Heart left ventricle (tissue), 13 donors: Measurements from ENCODE around the gene SH3BP5L.

ENCODE experiments used
- POLR2A ChIP-seq, 2 donors: fragments of 450-650 bp; IDR thresholded peaks; one replicate each; pipeline ENCODE4 v1.6.1; 2017; ENCODE audit warnings: antibody characterized with exemption in 2 of 2, mild to moderate bottlenecking in 2 of 2, moderate library complexity in 2 of 2
- TF ChIP-seq, protein P1 (sequence below), 12 donors: fragments of 200-600 bp; sonication (generic) in 4 of 12; IDR thresholded peaks; one replicate each; pipeline versions ENCODE4 v1.5.0 to v1.8.0; 2018 to 2022; ENCODE audit warnings: antibody characterized with exemption in 12 of 12, mild to moderate bottlenecking in 5 of 12
- donor health status: ischemic (EF 13 %, LVEDD 7.1; RV severe dilation, severe dysfunction).
- donor health status: DM: no; HTN: yes; CAD: no.
- donor health status: DM: no; HTN: no; CAD: no.
- donor health status: ischemic (EF 25% LVEDD 6.9; RV normal size, moderate dysfunction).
- donor health status: ischemic (EF 25% LVEDD 5.7; RV mildly dilated, moderate dysfunction).
- donor health status: ischemic (EF 35%, LVEDD 5.7; RV mildly dilated, moderate dysfunction).
- donor health status: nonischemic (EF 11% LVEDD 7.7; RV severe dilation, severe dysfunction).
- donor health status: DM: yes; HTN: yes; CAD: no.
- donor health status: PGD.
- donor health status: ischemic (EF 29% LVEDD 5.4; RV normal size, mild dysfunction).
- donor health status: nonischemic (EF 23%, LVEDD 6.1; RV moderate dilation, normal function).

DNA sequence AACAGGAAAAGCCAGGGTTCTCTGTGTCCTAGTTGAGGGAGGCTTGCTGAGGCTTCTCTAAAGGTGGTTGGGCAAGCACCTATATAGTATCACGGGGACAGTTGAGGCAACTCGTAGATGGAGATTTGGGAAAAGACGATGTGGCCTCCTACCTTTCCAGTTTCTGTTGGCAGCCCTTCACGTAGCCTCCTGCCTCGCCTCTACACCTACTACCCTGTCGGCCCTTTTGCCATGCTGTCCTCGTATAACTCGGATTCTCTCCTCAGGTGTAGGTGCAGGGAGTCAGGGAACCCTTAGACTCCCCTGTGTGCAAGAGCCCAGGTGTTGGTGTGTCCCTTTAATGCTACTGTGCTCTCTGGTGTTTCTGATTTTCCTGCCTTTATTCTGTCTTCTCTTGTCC lies 22.9 kb upstream of the SH3BP5L start:
- TF ChIP-seq, protein P1, sequence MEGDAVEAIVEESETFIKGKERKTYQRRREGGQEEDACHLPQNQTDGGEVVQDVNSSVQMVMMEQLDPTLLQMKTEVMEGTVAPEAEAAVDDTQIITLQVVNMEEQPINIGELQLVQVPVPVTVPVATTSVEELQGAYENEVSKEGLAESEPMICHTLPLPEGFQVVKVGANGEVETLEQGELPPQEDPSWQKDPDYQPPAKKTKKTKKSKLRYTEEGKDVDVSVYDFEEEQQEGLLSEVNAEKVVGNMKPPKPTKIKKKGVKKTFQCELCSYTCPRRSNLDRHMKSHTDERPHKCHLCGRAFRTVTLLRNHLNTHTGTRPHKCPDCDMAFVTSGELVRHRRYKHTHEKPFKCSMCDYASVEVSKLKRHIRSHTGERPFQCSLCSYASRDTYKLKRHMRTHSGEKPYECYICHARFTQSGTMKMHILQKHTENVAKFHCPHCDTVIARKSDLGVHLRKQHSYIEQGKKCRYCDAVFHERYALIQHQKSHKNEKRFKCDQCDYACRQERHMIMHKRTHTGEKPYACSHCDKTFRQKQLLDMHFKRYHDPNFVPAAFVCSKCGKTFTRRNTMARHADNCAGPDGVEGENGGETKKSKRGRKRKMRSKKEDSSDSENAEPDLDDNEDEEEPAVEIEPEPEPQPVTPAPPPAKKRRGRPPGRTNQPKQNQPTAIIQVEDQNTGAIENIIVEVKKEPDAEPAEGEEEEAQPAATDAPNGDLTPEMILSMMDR (IDR thresholded peaks at IDR 0.05), result no peak
- TF ChIP-seq POLR2A (IDR thresholded peaks at IDR 0.05), result no peak
